H9 (cell line): ENCODE measurements around the gene CAVIN2. TPM values are rescaled to one million over a fixed set of nuclear protein-coding genes. Genes with fewer than 3 reads are reported as not detected.

Experiments
- DNase-seq: peaks from one replicate; pipeline ENCODE4 v3.0.0-alpha.2; 2017
- H2AFZ ChIP-seq: one replicate; pipeline ENCODE4 v1.6.1; 2013; ENCODE audit warnings: mild to moderate bottlenecking, low read length, control low read depth, moderate library complexity
- H2AK5ac ChIP-seq: 2 replicates; pipeline ENCODE4 v1.6.1; 2013; ENCODE audit warnings: low read length, control low read depth, mixed read lengths; ENCODE audit not compliant: insufficient read length
- H2BK120ac ChIP-seq: one replicate; pipeline ENCODE4 v1.6.1; 2013; ENCODE audit warnings: low read depth, mild to moderate bottlenecking, low read length, control low read depth, inconsistent platforms; ENCODE audit not compliant: poor library complexity, severe bottlenecking
- H2BK12ac ChIP-seq: 2 replicates; pipeline ENCODE4 v1.6.1; 2013; ENCODE audit warnings: low read length, control low read depth, mixed read lengths, low read depth; ENCODE audit not compliant: insufficient read length
- H2BK15ac ChIP-seq: 2 replicates; pipeline ENCODE4 v1.6.1; 2013; ENCODE audit warnings: low read depth, low read length, control low read depth
- H2BK20ac ChIP-seq: one replicate; pipeline ENCODE4 v1.6.1; 2013; ENCODE audit warnings: low read depth, mild to moderate bottlenecking, low read length, control low read depth, inconsistent platforms; ENCODE audit not compliant: poor library complexity, severe bottlenecking
- H2BK5ac ChIP-seq: 2 replicates; pipeline ENCODE4 v1.6.1; 2013; ENCODE audit warnings: low read length, control low read depth, mixed read lengths; ENCODE audit not compliant: insufficient read length
- H3K14ac ChIP-seq: 2 replicates; pipeline ENCODE4 v1.6.1; 2013; ENCODE audit warnings: low read length, control low read depth; ENCODE audit not compliant: insufficient read depth
- H3K18ac ChIP-seq: 2 replicates; pipeline ENCODE4 v1.6.1; 2013; ENCODE audit warnings: low read depth, mild to moderate bottlenecking, mixed read lengths, low read length, control low read depth; ENCODE audit not compliant: insufficient read length
- H3K23ac ChIP-seq: 2 replicates; pipeline ENCODE4 v1.6.1; 2013; ENCODE audit warnings: low read length, control low read depth, mixed read lengths, low read depth; ENCODE audit not compliant: insufficient read length
- H3K23me2 ChIP-seq: 2 replicates; pipeline ENCODE4 v1.6.1; 2013; ENCODE audit warnings: low read depth, mild to moderate bottlenecking, mixed read lengths, low read length, control low read depth; ENCODE audit not compliant: insufficient read length, poor library complexity, severe bottlenecking
- H3K27ac ChIP-seq: 2 replicates; pipeline ENCODE4 v1.5.1; 2013; ENCODE audit warnings: low read length, control low read depth, mixed read lengths, low read depth; ENCODE audit not compliant: insufficient read length
- H3K27me3 ChIP-seq: 2 replicates; pipeline ENCODE4 v1.6.1; 2013; ENCODE audit warnings: low read length, control low read depth, inconsistent platforms; ENCODE audit not compliant: insufficient read depth
- H3K4ac ChIP-seq: 2 replicates; pipeline ENCODE4 v1.6.1; 2013; ENCODE audit warnings: low read depth, mild to moderate bottlenecking, control low read depth, inconsistent platforms, low read length, moderate library complexity
- H3K4me1 ChIP-seq: 2 replicates; pipeline ENCODE4 v1.6.1; 2013; ENCODE audit warnings: low read length, control low read depth, inconsistent platforms; ENCODE audit not compliant: insufficient read depth
- H3K4me2 ChIP-seq: 2 replicates; pipeline ENCODE4 v1.6.1; 2013; ENCODE audit warnings: low read length, control low read depth, mixed read lengths; ENCODE audit not compliant: insufficient read length, insufficient read depth
- H3K56ac ChIP-seq: 2 replicates; pipeline ENCODE4 v1.6.1; 2013; ENCODE audit warnings: low read depth, mild to moderate bottlenecking, mixed read lengths, low read length, control low read depth; ENCODE audit not compliant: insufficient read length
- H3K79me1 ChIP-seq: 2 replicates; pipeline ENCODE4 v1.6.1; 2013; ENCODE audit warnings: low read depth, mild to moderate bottlenecking, moderate library complexity, low read length, control low read depth, inconsistent platforms; ENCODE audit not compliant: insufficient read depth, poor library complexity, severe bottlenecking
- H3K79me2 ChIP-seq: 2 replicates; pipeline ENCODE4 v1.6.1; 2013; ENCODE audit warnings: low read length, control low read depth, inconsistent platforms; ENCODE audit not compliant: insufficient read depth
- H3K9ac ChIP-seq: 2 replicates; pipeline ENCODE4 v1.6.1; 2013; ENCODE audit warnings: low read length, control low read depth, mixed read lengths; ENCODE audit not compliant: insufficient read length; ENCODE audit errors: extremely low read depth
- H3K9me3 ChIP-seq: one replicate; pipeline ENCODE4 v1.6.1; 2013; ENCODE audit warnings: low read depth, low read length, inconsistent platforms; ENCODE audit not compliant: control insufficient read depth
- H3T11ph ChIP-seq: one replicate; pipeline ENCODE4 v1.6.1; 2013; ENCODE audit warnings: mild to moderate bottlenecking, low read length, control low read depth, inconsistent platforms
- H4K20me1 ChIP-seq: one replicate; pipeline ENCODE4 v1.6.1; 2013; ENCODE audit not compliant: control insufficient read depth, insufficient read length, insufficient read depth
- H4K5ac ChIP-seq: 2 replicates; pipeline ENCODE4 v1.6.1; 2013; ENCODE audit warnings: low read depth, mild to moderate bottlenecking, mixed read lengths, low read length, control low read depth; ENCODE audit not compliant: insufficient read length
- H4K8ac ChIP-seq: replicated peaks from 2 replicates; pipeline ENCODE4 v1.6.1; 2013; ENCODE audit warnings: low read length, control low read depth, mixed read lengths, low read depth; ENCODE audit not compliant: insufficient read length
- H4K91ac ChIP-seq: 2 replicates; pipeline ENCODE4 v1.6.1; 2013; ENCODE audit warnings: low read depth, mild to moderate bottlenecking, moderate library complexity, mixed read lengths, low read length, control low read depth; ENCODE audit not compliant: insufficient read length
- H3K27ac Mint-ChIP-seq, 3 experiments: 2 replicates in 2 of 3; 3 replicates in 1 of 3; pipeline ENCODE4 v1.8.0; 2020 to 2021; ENCODE audit warnings: mixed read lengths in 3 of 3, mild to moderate bottlenecking in 1 of 3, moderate library complexity in 1 of 3
- H3K27me3 Mint-ChIP-seq: 2 replicates; pipeline ENCODE4 v1.8.0; 2021; ENCODE audit warnings: low read depth, mild to moderate bottlenecking, moderate library complexity, mixed read lengths
- H3K36me3 Mint-ChIP-seq, 3 experiments: 2 replicates in 2 of 3; 3 replicates in 1 of 3; pipeline ENCODE4 v1.8.0; 2020 to 2021; ENCODE audit warnings: low read depth in 3 of 3, mixed read lengths in 3 of 3; ENCODE audit not compliant: insufficient read depth in 1 of 3
- H3K4me1 Mint-ChIP-seq, 2 experiments: 2 replicates each; pipeline ENCODE4 v1.8.0; 2020; ENCODE audit warnings: mixed read lengths in 2 of 2
- H3K4me3 Mint-ChIP-seq, 2 experiments: 2 replicates in 1 of 2; 3 replicates in 1 of 2; pipeline ENCODE4 v1.8.0; 2020 to 2021; ENCODE audit warnings: mild to moderate bottlenecking in 2 of 2, mixed read lengths in 2 of 2, moderate library complexity in 1 of 2
- H3K9me3 Mint-ChIP-seq, 2 experiments: 2 replicates in 1 of 2; 3 replicates in 1 of 2; pipeline ENCODE4 v1.8.0; 2020; ENCODE audit warnings: mild to moderate bottlenecking in 2 of 2, mixed read lengths in 2 of 2, moderate library complexity in 1 of 2
- total RNA-seq: library from RNA; stranded (reverse); gene quantifications from 2 replicates; pipeline ENCODE4 v1.2.1, GENCODE V29; 2021
- TF ChIP-seq, protein P1 (sequence below): fragments of 200-600 bp; sonication (generic); conservative IDR thresholded peaks from 3 replicates; pipeline ENCODE4 v1.8.0; 2021; ENCODE audit warnings: antibody characterized with exemption, mild to moderate bottlenecking

CAVIN2 gene
- total RNA-seq, 1 experiment from 2014 or later = not detected

DNA sequence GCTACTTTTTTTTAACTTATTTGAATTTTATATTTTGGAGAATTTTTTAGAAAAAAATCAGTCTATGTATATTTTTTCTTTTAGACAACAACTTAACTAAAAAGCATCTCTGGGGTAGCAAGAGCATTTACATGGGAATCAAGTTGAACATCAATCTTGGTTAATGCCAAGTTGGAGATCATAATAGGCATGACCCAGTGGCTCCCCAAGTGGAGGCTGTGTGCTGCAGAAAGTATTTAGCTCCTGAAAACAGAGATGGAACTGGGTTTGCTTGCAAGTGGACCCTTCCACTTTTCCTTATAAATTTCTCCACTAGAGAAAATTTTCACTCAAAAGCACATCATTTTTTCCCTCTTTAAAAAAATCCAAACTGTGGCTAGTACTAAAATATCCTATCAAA is 23.9 kb upstream of the CAVIN2 start:
- Mint-ChIP-seq H3K27me3 (no peaks in the 10 kb centered on the region), H3K4me3 (no peak overlapping the region), H3K36me3 (no peaks in the 10 kb centered on the region), H3K27ac (no peak overlapping the region), H3K9me3 (no peaks in the 10 kb centered on the region), H3K4me1 (peaks cover 21 to 27% of the 10 kb centered on the region in 2 experiments)
- Histone ChIP-seq H3K79me1 (no peaks in the 10 kb centered on the region), H3K9ac (no peak overlapping the region), H2BK120ac (no peak overlapping the region), H3K4me2 (no peak overlapping the region), H2BK20ac (no peak overlapping the region), H3K79me2 (no peaks in the 10 kb centered on the region), H2BK5ac (no peak overlapping the region), H2AFZ (no peak overlapping the region), H3K23me2 (no peaks in the 10 kb centered on the region), H3K14ac (no peak overlapping the region), H2BK12ac (no peak overlapping the region), H3K4me1 (no peaks in the 10 kb centered on the region), H3K27me3 (no peaks in the 10 kb centered on the region), H3K27ac (no peak overlapping the region), H4K91ac (no peak overlapping the region), H3K56ac (no peak overlapping the region), H3T11ph (no peak overlapping the region), H3K18ac (no peak overlapping the region), H4K8ac (no peak overlapping the region), H2BK15ac (no peak overlapping the region), H3K4ac (no peak overlapping the region), H3K9me3 (no peaks in the 10 kb centered on the region), H2AK5ac (no peak overlapping the region), H3K23ac (no peak overlapping the region), H4K20me1 (no peaks in the 10 kb centered on the region), H4K5ac (no peak overlapping the region)
- no peak for DNase-seq
- TF ChIP-seq, protein P1, sequence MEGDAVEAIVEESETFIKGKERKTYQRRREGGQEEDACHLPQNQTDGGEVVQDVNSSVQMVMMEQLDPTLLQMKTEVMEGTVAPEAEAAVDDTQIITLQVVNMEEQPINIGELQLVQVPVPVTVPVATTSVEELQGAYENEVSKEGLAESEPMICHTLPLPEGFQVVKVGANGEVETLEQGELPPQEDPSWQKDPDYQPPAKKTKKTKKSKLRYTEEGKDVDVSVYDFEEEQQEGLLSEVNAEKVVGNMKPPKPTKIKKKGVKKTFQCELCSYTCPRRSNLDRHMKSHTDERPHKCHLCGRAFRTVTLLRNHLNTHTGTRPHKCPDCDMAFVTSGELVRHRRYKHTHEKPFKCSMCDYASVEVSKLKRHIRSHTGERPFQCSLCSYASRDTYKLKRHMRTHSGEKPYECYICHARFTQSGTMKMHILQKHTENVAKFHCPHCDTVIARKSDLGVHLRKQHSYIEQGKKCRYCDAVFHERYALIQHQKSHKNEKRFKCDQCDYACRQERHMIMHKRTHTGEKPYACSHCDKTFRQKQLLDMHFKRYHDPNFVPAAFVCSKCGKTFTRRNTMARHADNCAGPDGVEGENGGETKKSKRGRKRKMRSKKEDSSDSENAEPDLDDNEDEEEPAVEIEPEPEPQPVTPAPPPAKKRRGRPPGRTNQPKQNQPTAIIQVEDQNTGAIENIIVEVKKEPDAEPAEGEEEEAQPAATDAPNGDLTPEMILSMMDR = peak; percentile 63
